Panc1 (cell line): ENCODE results near the gene ATAD2B. TPM values are rescaled to one million over a fixed set of nuclear protein-coding genes. Genes with fewer than 3 reads are reported as not detected.

Experiments used
- ATAC-seq: fragments of 200-7000 bp; cut with Tn5 transposase; 2 replicates; pipeline ENCODE4 v1.9.1; 2020; ENCODE audit warnings: mild to moderate bottlenecking, moderate library complexity
- BruUV-seq: library from RNA; stranded (reverse); fragments of 400-500 nt; replicated peaks from 2 replicates; lab custom pipeline; 2021; lab: Mats Ljungman, UMichigan
- CTCF ChIA-PET: fragments of 300-600 bp; sonication (Branson Sonifier 250); formaldehyde crosslinking; loops from one replicate; lab custom pipeline; 2022; ENCODE audit warnings: antibody characterized with exemption; lab: Charles Lee
- POLR2A ChIA-PET: fragments of 300-600 bp; sonication (Branson Sonifier 250); formaldehyde crosslinking; loops from one replicate; lab custom pipeline; 2022; ENCODE audit warnings: antibody characterized with exemption; lab: Charles Lee
- DNase-seq: peaks from one replicate; pipeline ENCODE4 v3.0.0-alpha.2; 2010; ENCODE audit warnings: low read depth, low spot score
- H3K27ac ChIP-seq: 2 replicates; pipeline ENCODE4 v1.5.1; 2011; ENCODE audit warnings: mild to moderate bottlenecking, low read length, inconsistent platforms
- H3K27me3 ChIP-seq: fragments of 200-500 bp; sonication (Bioruptor generic); 2 replicates; pipeline ENCODE4 v1.6.0; 2014; ENCODE audit warnings: low read length, inconsistent platforms; ENCODE audit not compliant: control insufficient read depth, insufficient read depth
- H3K36me3 ChIP-seq: fragments of 200-500 bp; sonication (Bioruptor generic); 2 replicates; pipeline ENCODE4 v1.5.1; 2014; ENCODE audit warnings: inconsistent platforms, mild to moderate bottlenecking, low read length, moderate library complexity; ENCODE audit not compliant: control insufficient read depth, insufficient read depth
- H3K4me1 ChIP-seq: 2 replicates; pipeline ENCODE4 v1.5.1; 2011; ENCODE audit warnings: inconsistent platforms, mild to moderate bottlenecking, low read length, moderate library complexity; ENCODE audit not compliant: control insufficient read depth, insufficient read depth
- H3K4me3 ChIP-seq, 2 experiments: 2 replicates each; pipeline ENCODE4 v1.5.1; 2011 to 2012; ENCODE audit warnings: low read depth in 2 of 2, low read length in 2 of 2, mild to moderate bottlenecking in 2 of 2, inconsistent platforms in 1 of 2, moderate library complexity in 1 of 2
- H3K9me3 ChIP-seq: fragments of 200-500 bp; sonication (Bioruptor generic); 2 replicates; pipeline ENCODE4 v1.5.1; 2014; ENCODE audit warnings: low read depth, mild to moderate bottlenecking, inconsistent platforms, low read length, moderate library complexity; ENCODE audit not compliant: control insufficient read depth, insufficient read depth
- CTCF ChIP-seq: fragments of 450-650 bp; IDR thresholded peaks from 2 replicates; pipeline ENCODE4 v1.5.1; 2017; ENCODE audit warnings: mild to moderate bottlenecking
- POLR2AphosphoS5 ChIP-seq: IDR thresholded peaks from 2 replicates; pipeline ENCODE4 v1.6.1; 2012; ENCODE audit warnings: mild to moderate bottlenecking, low read depth, low read length, moderate library complexity
- SIN3A ChIP-seq: IDR thresholded peaks from 2 replicates; pipeline ENCODE4 v1.6.1; 2012; ENCODE audit warnings: low read depth, mild to moderate bottlenecking, low read length, moderate library complexity, borderline replicate concordance; ENCODE audit not compliant: insufficient read depth
- TCF7L2 ChIP-seq: IDR thresholded peaks from 2 replicates; pipeline ENCODE4 v1.6.1; 2011; ENCODE audit warnings: mild to moderate bottlenecking, low read depth, low read length, inconsistent platforms
- in situ Hi-C: cut with HindIII; loops from 2 replicates; pipeline ENCODE4 v1.10.0; 2016; ENCODE audit warnings: low sequenced_read_pairs, low pct_unique_long_range_greater_than_20kb
- intact Hi-C: fragments of 100-400 bp; cut with micrococcal nuclease; formaldehyde crosslinking; loops from one replicate; pipeline ENCODE4 v1.10.0; 2022; ENCODE audit not compliant: unreplicated experiment
- total RNA-seq: library from RNA; stranded (reverse); gene quantifications from one replicate; pipeline ENCODE4 v1.2.1, GENCODE V29; 2021; ENCODE audit not compliant: unreplicated experiment
- TF ChIP-seq, protein P1 (sequence below), 2 experiments: IDR thresholded peaks; 2 replicates each; pipeline ENCODE4 v1.6.1; 2011 to 2012; ENCODE audit warnings: low read depth in 2 of 2, control low read depth in 1 of 2, low read length in 1 of 2, mild to moderate bottlenecking in 1 of 2, moderate library complexity in 1 of 2; ENCODE audit not compliant: insufficient read depth in 1 of 2

Gene ATAD2B
- total RNA-seq, 1 experiment from 2014 or later = 17.9 TPM

DNA sequence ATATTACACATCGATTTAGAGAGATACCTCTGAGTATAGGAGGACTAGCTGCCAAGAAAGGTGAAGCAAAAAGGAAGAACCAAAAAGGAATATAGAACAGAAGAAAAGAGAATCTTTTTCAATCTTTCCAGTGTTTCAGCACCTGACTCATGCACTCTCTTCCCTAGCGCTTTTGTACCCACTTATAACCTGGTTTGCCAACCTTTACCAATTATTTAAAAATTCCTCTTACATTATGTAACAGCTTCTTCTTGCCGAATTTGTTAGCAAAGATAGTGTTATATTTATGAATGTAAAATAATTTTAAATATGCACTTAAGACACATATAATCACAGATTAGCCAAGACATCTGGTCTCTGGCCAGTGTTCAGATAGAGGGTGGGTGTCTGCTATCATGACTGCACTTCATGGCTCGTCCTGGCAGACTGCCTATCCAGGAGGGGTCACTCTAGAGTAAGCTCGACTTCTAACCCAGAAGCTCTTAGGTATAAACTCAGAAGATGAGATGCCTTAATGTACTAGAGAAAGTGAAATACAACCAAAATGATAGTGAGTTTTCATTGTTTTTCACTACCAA lies 122.9 kb downstream of the ATAD2B start:
- BruUV-seq = no TSS peak
- H3K9me3 ChIP-seq = no peaks in the 10 kb centered on the region
- no peaks in the 10 kb centered on the region for H3K27me3 ChIP-seq
- no peaks in the 10 kb centered on the region; the same call in 1 of the 2 replicates for H3K4me1 ChIP-seq
- TF ChIP-seq, protein P1, sequence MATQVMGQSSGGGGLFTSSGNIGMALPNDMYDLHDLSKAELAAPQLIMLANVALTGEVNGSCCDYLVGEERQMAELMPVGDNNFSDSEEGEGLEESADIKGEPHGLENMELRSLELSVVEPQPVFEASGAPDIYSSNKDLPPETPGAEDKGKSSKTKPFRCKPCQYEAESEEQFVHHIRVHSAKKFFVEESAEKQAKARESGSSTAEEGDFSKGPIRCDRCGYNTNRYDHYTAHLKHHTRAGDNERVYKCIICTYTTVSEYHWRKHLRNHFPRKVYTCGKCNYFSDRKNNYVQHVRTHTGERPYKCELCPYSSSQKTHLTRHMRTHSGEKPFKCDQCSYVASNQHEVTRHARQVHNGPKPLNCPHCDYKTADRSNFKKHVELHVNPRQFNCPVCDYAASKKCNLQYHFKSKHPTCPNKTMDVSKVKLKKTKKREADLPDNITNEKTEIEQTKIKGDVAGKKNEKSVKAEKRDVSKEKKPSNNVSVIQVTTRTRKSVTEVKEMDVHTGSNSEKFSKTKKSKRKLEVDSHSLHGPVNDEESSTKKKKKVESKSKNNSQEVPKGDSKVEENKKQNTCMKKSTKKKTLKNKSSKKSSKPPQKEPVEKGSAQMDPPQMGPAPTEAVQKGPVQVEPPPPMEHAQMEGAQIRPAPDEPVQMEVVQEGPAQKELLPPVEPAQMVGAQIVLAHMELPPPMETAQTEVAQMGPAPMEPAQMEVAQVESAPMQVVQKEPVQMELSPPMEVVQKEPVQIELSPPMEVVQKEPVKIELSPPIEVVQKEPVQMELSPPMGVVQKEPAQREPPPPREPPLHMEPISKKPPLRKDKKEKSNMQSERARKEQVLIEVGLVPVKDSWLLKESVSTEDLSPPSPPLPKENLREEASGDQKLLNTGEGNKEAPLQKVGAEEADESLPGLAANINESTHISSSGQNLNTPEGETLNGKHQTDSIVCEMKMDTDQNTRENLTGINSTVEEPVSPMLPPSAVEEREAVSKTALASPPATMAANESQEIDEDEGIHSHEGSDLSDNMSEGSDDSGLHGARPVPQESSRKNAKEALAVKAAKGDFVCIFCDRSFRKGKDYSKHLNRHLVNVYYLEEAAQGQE (IDR thresholded peaks at IDR 0.05; ENCODE audit: insufficient read depth in 1 of 2, low read depth in 2 of 2, low read length in 1 of 2) = no peak
- TF ChIP-seq POLR2AphosphoS5 (no peak), CTCF (peak; percentile 68)
- ChIA-PET POLR2A (no interaction called here), CTCF (no interaction called here)
- intact Hi-C loops = no loop called here
- in situ Hi-C loops = no loop called here
- no peak overlapping the region for H3K4me3 ChIP-seq
- no peak overlapping the region for H3K27ac ChIP-seq
- no peak for DNase-seq
- H3K36me3 ChIP-seq = no peaks in the 10 kb centered on the region; the same call in 1 of the 2 replicates
- ATAC-seq = peak; percentile 81

GRCh38 chr2:23803264-23803964 lies 123.5 kb downstream of the ATAD2B start:
- ChIA-PET POLR2A (no interaction called here), CTCF (no interaction called here)
- H3K4me1 ChIP-seq = no peaks in the 10 kb centered on the region; the same call in 1 of the 2 replicates
- ATAC-seq (no peak), DNase-seq (no peak)
- H3K27me3 ChIP-seq = no peaks in the 10 kb centered on the region
- intact Hi-C loops = no loop called here
- no peaks in the 10 kb centered on the region for H3K9me3 ChIP-seq
- H3K36me3 ChIP-seq = no peaks in the 10 kb centered on the region
- H3K4me3 ChIP-seq = no peak overlapping the region
- in situ Hi-C loops = no loop called here
- no peak overlapping the region for H3K27ac ChIP-seq
- TF ChIP-seq CTCF (no peak), TCF7L2 (no peak), SIN3A (no peak), POLR2AphosphoS5 (no peak)
- TF ChIP-seq, protein P1 (IDR thresholded peaks at IDR 0.05; ENCODE audit: insufficient read depth in 1 of 2, low read depth in 2 of 2, low read length in 1 of 2) = no peak
- BruUV-seq = no TSS peak
